Measurements from ENCODE around the gene FIZ1.

The FIZ1 gene

DNA sequence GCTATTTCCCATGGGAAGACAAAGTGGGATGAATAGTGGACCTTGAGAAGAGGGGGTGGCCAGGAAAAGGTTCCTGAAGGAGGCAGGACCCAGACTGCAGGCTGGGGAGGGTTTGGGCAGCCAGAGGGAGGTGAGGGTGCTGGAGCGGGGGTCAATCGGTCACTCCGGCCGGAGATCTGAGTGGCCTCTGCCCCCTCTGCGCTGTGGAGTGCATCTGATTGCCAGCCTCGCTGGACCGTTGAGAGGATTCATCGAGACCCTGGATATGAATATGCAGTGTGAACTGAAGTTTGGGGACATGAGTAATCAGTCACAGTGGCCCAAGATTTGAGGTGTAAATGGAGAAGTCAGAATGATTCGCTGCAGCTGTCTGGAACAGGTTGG is 36.0 kb upstream of the FIZ1 start:
- DNase-seq (ENCODE audit: low read depth), result no peak

DNA sequence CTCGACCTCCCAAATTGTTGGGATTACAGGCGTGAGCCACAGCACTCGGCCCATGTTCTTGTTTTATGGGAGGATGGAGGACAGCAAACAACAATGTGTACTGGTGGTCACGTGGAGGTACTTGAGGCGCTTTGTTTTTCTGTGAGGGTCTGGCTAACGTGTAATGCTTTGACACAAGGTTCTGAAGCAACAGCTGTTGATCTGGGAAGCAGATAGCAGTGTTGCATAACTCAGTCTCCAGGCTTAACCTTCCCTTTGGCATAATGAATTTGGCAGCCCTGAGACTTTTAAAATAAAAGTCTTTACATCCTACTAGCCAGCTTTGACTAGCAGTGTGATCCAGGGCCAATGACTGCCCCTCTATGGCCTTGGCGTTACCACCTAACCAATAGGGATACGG is 34.5 kb upstream of the FIZ1 start:
- DNase-seq (ENCODE audit: low read depth), result no peak

DNA sequence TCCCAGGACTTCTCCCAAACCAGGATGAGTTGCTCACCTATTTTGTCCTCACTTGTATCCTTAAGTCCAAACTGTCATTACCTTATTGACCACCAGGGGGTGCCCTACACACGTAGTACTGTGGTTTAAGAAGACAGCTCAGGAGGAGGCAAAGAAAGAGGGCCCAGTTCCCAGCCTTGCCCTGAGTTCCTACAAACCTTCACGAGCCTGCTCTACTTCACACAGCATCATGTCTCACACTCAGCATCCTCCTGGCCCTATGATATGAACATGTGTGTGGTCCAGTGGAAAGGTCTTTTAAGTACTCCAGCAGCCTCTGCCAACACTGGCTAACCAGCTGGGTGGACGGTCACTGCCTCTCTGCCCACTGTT is 33.1 kb upstream of the FIZ1 start:
- DNase-seq (ENCODE audit: low read depth), result peak; percentile 72

DNA sequence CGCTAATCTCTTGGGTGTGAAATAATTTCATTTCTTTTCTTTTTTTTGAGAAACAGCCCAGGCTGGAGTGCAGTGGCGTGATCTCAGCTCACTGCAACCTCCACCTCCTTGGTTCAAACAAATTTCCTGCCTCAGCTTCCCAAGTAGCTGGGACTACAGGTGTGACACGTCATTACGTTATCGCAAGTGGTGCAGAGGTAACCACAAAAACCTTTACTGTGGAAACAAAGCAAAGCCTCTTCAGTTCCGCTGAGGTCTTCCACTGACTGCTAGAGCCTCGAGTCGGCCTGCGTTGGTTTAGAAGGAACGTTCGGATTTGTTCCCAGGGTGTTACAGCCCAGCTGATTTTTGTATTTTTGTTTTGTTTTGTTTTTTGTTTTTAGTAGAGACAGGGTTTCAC is 27.0 kb upstream of the FIZ1 start:
- DNase-seq (ENCODE audit: low read depth), result no peak

DNA sequence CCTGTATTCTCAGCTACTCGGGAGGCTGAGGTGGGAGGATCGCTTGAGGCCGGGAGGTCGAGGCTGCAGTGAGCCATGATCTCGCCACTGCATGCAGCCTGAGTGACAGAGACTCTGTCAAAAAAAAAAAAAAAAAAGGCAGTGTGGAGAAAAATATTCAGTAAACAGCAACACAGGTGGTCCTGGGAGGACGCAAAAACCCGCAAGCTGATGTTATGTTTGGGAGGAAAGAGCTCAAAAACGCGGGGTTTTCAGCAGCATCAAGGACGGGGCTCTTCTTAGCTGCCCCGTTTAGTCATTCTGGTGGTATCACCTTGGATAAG is 25.6 kb upstream of the FIZ1 start:
- no peak for DNase-seq (ENCODE audit: low read depth)

DNA sequence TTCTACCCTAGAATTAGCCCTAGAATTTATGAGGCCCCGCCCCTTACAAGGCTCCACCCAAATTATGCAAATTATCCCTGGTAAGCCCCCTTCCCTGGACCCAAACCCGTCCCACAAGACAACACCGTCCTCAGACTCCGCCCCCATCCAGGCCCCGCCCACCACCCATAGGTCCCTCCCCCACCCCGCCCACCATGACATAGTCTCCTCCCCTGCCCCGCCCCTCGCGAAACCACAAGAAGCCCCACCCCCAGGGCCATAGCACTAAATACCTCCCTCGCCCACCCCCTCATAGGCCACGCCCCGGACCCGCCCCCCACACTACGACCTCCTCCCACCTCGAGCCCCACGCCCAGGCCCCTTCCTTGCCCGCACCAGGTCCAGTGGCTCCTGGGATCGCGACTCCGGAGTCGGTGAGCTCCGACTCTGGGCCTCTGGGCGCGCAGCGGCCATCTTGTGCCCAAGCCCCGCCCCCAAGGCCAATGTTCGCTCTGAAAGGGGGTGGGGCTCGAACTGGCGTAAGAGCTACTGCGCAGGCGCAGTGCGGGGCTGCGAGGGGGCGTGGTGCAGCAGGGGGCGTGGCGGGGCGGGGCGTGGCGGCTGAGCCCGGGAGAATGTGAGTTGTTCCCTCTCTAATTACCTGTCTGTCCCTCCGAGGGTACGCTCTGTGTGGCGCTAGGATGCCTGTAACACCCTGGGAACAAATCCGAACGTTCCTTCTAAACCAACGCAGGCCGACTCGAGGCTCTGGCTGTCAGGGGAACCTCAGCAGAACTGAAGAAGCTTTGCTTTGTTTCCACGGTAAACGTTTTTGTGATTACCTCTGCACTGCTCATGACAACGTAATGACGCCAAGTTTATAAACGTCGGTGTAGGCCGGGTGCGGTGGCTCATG is 25.0 kb upstream of the FIZ1 start, which contains the start of gene ZNF784:
Gene ZNF784 (minus strand): TSS at position 458 of the 895 bp plus-strand sequence. CDS start 5 bp downstream, at position 453.
- DNase-seq (ENCODE audit: low read depth), result peak; percentile 81

DNA sequence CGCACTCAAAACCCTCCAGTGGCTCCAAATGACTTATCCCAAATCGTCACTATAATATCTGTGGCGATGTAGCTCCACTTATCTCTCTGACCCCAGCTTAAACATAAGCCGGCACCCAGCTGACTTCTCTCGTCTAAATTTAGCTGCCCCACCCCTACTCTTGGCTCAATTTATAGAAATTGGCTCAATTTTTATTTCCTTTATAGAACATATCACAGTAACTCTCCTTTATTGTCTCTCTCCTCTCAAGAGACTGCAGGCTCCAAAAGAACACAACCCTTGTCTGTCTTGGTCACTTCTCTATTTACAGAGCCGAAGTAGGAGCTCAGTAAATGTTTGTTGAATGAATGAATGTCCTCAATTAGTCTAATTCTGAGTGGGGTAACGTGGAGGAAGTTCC is 24.2 kb upstream of the FIZ1 start:
- DNase-seq (ENCODE audit: low read depth), result no peak

DNA sequence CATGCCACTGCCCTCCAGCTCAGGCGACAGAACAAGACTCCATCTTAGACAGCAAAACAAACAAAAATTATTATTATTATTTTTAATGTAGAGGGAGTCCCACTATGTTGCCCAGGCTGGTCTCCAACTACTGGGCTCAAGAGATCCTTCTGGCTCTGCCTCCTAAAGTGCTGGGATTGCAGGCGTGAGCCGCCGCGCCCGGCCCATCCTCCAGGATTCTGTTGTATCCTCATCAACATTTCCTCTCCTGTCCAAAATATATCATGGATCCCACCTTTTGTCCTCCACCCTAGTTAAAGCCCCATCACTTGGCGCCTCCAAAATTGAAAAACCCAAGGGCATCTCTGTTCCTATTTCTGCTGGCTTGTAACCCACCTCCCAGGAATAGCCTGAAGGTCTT is 23.8 kb upstream of the FIZ1 start:
- no peak for DNase-seq (ENCODE audit: low read depth)

DNA sequence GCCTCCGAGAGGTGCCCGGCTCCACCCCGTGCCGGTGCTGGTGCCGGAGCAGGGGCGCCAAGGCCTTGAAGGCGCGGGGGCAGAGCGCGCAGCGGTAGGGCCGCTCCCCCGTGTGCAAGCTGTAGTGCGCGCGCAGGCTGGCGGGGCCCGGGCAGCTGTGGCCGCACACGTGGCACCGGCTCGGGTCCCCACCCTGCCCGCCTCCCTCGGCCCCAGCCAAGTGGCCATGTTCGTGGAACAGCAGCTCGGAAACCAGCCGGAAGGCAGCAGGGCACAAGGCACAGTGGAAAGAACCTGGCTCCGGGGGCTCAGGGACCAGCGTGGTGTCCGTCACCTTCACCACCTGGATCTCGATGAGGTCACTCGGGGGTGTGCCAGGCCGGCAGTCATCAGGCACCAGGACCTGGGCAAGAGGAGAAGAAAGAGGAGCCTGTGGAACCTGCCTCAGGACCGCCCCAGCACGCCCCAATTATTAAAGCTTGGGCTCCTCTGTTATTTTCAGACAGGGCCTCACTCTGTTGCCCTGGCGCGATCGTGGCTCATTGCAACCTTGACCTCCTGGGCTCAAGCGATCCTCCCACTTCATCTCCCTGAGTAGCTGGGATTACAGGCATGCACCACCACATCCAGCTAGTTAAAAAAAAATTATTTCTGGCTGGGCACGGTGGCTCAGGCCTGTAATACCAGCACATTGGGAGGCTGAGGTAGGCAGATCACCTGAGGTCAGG is 23.1 kb upstream of the FIZ1 start:
- DNase-seq (ENCODE audit: low read depth), result no peak

DNA sequence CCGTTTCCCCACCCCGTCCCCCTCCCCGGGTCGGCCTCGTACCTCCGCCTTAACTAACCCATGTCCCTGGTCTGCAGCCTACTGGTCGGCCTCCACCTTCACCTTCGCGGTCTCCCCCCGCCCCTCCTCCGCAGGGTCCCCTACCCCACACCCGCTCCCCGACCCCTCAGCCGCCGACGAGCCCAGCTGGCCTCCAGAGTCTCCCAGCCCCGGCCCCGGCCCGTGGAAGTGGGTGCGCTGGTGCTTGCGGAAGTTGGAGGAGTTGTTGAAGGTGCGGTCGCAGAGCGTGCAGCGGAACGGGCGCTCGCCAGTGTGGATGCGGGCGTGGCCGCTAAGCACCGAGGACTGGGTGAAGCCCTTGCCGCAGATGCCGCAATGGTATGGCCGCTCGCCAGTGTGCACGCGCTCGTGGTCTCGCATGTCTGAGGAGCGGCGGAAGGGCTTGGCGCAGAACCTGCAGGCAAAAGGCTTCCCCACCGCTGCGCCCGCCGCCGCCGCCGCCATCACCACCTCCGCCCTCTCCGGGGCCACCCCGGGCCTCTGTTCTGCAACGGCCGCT is 22.4 kb upstream of the FIZ1 start:
- DNase-seq (ENCODE audit: low read depth), result no peak

DNA sequence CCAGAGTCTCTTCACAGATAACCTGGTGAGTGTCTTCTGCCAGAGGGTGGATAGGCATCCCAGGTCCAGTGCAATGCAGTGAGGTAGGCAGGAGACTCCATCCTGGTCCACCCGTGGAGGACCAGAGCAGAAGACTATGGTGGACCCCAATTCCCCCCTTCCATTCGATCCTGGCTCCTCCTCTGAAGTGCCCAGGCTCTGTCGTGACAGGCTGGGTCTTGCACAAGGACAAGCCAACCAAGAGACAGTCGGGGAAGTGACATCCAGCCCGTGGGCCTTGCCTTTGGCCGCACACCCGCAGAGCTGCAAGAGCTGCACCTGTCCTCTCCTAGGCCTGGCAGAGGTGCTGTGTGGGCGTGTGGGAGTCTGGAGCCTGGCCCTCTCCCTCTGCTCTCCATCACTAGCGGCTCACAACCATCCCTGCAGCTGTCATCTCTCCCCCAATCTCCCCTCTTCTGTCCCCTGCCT is 21.9 kb upstream of the FIZ1 start:
- no peak for DNase-seq (ENCODE audit: low read depth)

DNA sequence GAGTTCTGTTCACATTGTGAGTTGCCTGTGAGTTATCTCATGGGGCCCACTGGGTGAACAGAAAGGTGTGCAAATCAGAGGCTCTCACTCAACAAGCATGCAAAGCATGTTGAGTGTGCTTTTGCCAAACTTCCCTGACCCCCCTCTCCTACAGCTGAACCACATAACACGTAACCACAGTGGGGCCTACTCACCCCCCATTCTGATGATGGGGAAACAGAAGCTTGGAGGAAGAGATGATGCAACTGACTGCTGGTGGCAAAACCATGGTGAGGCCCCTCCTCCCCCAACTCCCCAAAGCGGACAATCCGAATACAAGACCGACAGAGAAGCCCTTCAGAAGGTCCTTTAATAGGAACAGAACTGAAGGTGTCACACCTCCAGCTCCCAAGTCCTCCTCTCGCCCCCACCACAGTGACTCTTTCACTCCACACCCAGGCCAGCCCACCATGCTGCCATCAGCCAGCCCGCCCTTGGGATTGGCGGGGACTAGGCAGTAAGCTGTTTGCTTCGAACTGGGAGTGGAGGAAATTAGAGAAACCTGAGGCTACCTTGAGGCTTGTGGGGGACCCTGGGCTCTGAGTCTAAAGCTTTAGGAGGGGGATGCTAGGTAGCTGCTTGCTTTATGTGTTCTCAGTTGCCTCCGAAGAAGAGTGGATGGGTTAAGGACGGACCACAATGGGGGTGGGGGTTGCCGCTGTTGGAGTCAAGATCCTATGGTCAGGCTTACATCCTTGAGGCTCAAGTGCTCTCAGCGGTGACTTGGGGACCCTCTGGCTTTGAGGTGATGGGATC is 21.3 kb upstream of the FIZ1 start:
- DNase-seq (ENCODE audit: low read depth), result no peak

DNA sequence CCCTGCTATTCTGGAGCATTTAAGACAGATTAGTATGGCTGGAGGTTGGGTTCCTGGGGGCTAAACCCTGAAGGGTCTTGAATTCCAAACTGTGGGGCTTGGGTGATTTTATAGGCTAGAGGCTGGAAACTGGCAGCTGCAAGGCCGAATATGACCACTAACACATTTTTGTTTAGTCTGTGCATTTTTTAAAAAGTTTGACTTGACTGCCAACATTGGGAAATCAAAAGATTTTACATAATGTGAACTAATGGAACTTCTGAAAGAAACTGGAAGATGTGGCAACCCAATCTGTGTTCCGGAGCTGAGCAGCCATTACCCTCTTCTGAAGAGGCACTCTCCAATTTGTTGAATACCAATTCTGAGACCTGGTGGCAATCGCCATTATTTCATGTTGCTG is 20.0 kb upstream of the FIZ1 start:
- DNase-seq (ENCODE audit: low read depth), result no peak

DNA sequence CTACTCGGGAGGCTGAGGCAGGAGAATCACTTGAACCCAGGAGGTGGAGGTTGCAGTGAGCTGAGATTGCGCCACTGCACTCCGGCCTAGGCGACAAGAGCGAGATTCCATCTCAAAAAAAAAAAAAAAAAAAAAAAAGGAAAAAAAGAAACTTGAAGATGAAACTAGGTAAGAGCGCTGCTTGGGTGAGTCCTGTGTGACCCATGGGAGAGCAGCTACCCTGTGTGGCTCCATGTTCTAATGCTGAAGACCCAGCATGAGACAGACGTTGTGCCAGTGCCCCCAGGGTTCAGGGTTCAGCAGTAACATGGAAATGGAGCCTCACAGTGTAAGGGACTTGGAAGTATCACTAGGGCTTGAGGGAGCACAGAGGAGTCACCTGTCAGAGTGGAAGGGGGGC is 19.1 kb upstream of the FIZ1 start:
- DNase-seq (ENCODE audit: low read depth), result no peak

DNA sequence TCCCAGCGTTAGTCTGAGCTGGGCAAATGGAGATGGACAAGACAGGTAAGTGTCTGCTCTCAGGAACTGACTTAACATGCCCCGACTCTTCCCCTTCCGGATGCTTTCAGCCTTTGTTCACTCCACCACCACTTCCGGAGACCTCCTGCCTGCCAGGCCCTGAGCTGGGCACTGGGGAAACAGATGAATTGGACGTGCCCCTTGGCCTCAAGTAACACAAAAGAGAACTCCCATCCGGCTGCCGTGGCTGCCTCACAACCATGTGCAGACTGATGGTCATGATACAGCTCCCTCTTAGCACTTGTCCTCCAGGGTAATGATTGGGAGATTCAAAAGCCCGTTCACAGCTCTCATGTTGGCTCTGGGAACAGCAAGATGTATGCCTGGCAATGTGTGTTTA is 18.1 kb upstream of the FIZ1 start:
- DNase-seq (ENCODE audit: low read depth), result no peak

DNA sequence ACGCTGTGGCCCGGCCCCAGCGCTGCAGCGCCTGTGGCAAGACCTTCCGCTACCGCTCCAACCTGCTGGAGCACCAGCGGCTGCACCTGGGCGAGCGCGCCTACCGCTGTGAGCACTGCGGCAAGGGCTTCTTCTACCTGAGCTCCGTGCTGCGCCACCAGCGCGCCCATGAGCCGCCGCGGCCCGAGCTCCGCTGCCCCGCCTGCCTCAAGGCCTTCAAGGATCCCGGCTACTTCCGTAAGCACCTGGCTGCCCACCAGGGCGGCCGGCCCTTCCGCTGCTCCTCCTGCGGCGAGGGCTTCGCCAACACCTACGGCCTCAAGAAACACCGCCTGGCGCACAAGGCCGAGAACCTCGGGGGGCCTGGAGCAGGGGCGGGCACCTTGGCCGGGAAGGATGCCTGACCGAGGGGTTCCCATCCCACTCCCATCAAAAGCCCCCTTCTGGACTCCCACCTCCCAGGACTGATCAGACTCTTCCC is 17.1 kb upstream of the FIZ1 start:
- DNase-seq (ENCODE audit: low read depth), result no peak

DNA sequence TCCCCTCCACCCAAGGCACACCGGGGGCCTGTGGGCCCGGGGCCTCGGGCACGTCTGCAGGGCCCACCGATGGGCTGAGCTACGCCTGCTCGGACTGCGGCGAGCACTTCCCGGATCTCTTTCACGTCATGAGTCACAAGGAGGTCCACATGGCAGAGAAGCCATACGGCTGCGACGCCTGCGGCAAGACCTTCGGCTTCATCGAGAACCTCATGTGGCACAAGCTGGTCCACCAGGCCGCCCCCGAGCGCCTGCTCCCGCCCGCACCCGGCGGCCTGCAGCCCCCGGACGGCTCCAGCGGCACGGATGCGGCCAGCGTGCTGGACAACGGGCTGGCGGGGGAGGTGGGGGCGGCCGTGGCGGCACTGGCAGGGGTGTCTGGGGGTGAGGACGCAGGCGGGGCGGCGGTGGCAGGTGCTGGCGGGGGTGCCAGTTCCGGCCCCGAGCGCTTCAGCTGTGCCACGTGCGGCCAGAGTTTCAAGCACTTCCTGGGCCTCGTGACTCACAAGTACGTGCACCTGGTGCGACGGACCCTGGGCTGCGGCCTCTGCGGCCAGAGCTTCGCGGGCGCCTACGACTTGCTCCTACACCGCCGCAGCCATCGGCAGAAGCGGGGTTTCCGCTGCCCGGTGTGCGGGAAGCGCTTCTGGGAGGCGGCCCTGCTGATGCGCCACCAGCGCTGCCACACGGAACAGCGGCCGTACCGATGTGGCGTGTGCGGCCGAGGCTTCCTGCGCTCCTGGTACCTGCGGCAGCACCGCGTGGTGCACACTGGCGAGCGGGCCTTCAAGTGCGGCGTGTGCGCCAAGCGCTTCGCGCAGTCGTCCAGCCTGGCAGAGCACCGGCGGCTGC is 16.5 kb upstream of the FIZ1 start:
- DNase-seq (ENCODE audit: low read depth), result no peak

DNA sequence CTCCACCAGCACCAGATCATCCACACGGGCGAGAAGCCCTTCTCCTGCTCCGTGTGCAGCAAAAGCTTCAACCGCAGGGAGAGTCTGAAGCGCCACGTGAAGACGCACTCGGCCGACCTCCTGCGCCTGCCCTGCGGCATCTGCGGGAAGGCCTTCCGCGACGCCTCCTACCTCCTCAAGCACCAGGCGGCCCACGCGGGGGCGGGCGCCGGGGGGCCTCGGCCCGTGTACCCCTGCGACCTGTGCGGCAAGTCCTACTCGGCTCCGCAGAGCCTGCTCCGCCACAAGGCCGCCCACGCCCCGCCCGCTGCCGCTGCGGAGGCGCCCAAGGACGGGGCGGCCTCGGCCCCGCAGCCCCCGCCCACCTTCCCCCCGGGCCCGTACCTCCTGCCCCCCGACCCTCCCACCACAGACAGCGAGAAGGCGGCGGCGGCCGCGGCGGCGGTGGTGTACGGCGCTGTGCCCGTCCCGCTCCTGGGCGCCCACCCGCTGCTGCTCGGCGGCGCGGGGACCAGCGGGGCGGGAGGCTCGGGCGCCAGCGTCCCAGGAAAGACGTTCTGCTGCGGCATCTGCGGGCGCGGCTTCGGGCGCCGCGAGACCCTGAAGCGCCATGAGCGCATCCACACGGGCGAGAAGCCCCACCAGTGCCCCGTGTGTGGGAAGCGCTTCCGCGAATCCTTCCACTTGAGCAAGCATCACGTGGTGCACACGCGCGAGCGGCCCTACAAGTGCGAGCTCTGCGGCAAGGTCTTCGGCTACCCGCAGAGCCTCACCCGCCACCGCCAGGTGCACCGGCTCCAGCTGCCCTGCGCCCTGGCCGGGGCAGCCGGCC is 15.6 kb upstream of the FIZ1 start:
- DNase-seq (ENCODE audit: low read depth), result no peak

DNA sequence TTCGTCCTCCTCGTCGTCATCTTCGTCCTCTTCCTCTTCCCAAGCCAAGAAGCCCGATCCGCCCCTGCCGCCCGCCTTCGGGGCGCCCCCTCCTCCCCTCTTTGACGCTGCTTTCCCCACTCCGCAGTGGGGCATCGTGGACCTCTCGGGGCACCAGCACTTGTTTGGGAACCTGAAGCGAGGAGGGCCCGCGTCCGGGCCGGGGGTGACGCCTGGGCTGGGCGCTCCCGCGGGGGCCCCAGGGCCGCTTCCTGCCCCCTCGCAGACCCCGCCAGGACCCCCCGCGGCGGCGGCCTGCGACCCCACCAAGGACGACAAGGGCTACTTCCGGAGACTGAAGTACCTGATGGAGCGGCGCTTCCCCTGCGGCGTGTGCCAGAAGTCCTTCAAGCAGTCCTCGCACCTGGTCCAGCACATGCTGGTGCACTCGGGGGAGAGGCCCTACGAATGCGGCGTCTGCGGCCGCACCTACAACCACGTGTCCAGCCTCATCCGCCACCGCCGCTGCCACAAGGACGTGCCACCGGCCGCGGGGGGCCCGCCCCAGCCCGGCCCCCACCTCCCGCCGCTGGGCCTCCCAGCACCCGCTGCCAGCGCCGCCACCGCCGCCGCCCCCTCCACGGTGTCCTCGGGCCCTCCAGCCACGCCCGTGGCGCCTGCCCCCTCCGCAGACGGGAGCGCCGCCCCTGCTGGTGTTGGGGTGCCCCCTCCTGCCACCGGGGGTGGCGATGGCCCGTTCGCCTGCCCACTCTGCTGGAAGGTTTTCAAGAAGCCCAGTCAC is 14.8 kb upstream of the FIZ1 start:
- DNase-seq (ENCODE audit: low read depth), result no peak

DNA sequence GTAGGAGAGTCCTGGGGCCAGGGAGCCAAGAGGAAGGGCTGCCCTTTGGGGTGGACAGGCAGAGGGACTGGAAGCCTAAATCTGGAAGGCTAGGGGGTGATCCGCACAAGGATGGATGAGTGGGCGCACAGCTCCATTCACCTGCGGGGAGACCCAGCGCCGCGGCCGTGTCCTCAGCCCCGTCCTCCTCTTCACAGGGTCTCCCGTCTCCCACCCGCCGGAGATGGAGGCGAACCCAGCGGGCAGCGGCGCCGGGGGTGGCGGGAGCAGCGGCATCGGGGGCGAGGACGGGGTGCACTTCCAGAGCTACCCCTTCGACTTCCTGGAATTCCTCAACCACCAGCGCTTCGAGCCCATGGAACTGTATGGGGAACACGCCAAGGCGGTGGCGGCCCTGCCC is 14.1 kb upstream of the FIZ1 start:
- no peak for DNase-seq (ENCODE audit: low read depth)

Measured in stimulated activated CD8-positive, alpha-beta memory T cell treated with anti-CD3 and anti-CD28 coated beads, Interleukin-7, amount 100 ng/mL, for 24 hours (primary cell).